NCI-H2029 treated with DMSO at 0.1 percent for 48 hours (cell line): ENCODE results near the gene DOCK9.

Experiments
- DNase-seq: peaks from one replicate; lab custom pipeline; 2025; lab: John Stamatoyannopoulos, UW

The DOCK9 gene

GRCh38 chr13:98795220-98795619 is 182.6 kb downstream of the DOCK9 start:
- no peak for DNase-seq

GRCh38 chr13:98794498-98794897 is 183.4 kb downstream of the DOCK9 start:
- no peak for DNase-seq

- no peak for DNase-seq
Measured at GRCh38 chr13:98792785-98793495, 184.9 kb downstream of the DOCK9 start.

- DNase-seq, result no peak
Measured at GRCh38 chr13:98792321-98792720, 185.5 kb downstream of the DOCK9 start.

GRCh38 chr13:98791611-98792010 is 186.3 kb downstream of the DOCK9 start:
- no peak for DNase-seq

- no peak for DNase-seq
Measured at GRCh38 chr13:98787996-98788395, 189.9 kb downstream of the DOCK9 start.

- DNase-seq, result no peak
Measured at GRCh38 chr13:98787173-98787572, 190.7 kb downstream of the DOCK9 start.

GRCh38 chr13:98786023-98786422 is 191.8 kb downstream of the DOCK9 start:
- no peak for DNase-seq

- DNase-seq, result no peak
Measured at GRCh38 chr13:98785405-98785804, 192.5 kb downstream of the DOCK9 start.

GRCh38 chr13:98784666-98785065 is 193.2 kb downstream of the DOCK9 start:
- DNase-seq, result no peak

- no peak for DNase-seq
Measured at GRCh38 chr13:98783856-98784478, 193.9 kb downstream of the DOCK9 start.

- DNase-seq, result no peak
Measured at GRCh38 chr13:98782654-98783053, 195.2 kb downstream of the DOCK9 start.

GRCh38 chr13:98781905-98782304 is 196.0 kb downstream of the DOCK9 start:
- no peak for DNase-seq

GRCh38 chr13:98781470-98781869 is 196.4 kb downstream of the DOCK9 start:
- DNase-seq, result no peak

GRCh38 chr13:98781045-98781444 is 196.8 kb downstream of the DOCK9 start:
- DNase-seq, result no peak

- no peak for DNase-seq
Measured at GRCh38 chr13:98780451-98780850, 197.4 kb downstream of the DOCK9 start.

- no peak for DNase-seq
Measured at GRCh38 chr13:98779695-98780094, 198.2 kb downstream of the DOCK9 start.

- DNase-seq, result no peak
Measured at GRCh38 chr13:98778749-98779148, 199.1 kb downstream of the DOCK9 start.

- DNase-seq, result no peak
Measured at GRCh38 chr13:98776644-98777043, 201.2 kb downstream of the DOCK9 start.

GRCh38 chr13:98775844-98776598 is 201.8 kb downstream of the DOCK9 start:
- DNase-seq, result no peak

GRCh38 chr13:98775386-98775785 is 202.5 kb downstream of the DOCK9 start:
- DNase-seq, result no peak

- DNase-seq, result no peak
Measured at GRCh38 chr13:98774776-98775175, 203.1 kb downstream of the DOCK9 start.

GRCh38 chr13:98773921-98774320 is 203.9 kb downstream of the DOCK9 start:
- DNase-seq, result no peak
